Esophagus (tissue), 2 donors: Measurements from ENCODE around the gene BNC2. TPM values are rescaled to one million over a fixed set of nuclear protein-coding genes. Genes with fewer than 3 reads are reported as not detected.

Experiments
- H3K27ac ChIP-seq, 2 donors: one replicate each; pipeline ENCODE4 v1.5.1; 2013; ENCODE audit warnings: low read depth in 2 of 2, mild to moderate bottlenecking in 2 of 2, inconsistent platforms in 1 of 2, low read length in 1 of 2, moderate library complexity in 1 of 2
- H3K27me3 ChIP-seq, 2 donors: one replicate each; pipeline ENCODE4 v1.6.1; 2013; ENCODE audit warnings: low read length in 2 of 2, control low read depth in 1 of 2, mild to moderate bottlenecking in 1 of 2; ENCODE audit not compliant: insufficient read depth in 2 of 2, control insufficient read depth in 1 of 2
- H3K36me3 ChIP-seq, 2 donors: one replicate each; pipeline ENCODE4 v1.6.1; 2013; ENCODE audit warnings: low read length in 1 of 2; ENCODE audit not compliant: control insufficient read depth in 2 of 2, insufficient read depth in 2 of 2
- H3K4me1 ChIP-seq, 2 donors: one replicate each; pipeline ENCODE4 v1.6.1; 2013; ENCODE audit warnings: low read length in 1 of 2; ENCODE audit not compliant: control insufficient read depth in 2 of 2, insufficient read depth in 2 of 2
- H3K4me3 ChIP-seq, 2 donors: one replicate each; pipeline ENCODE4 v1.5.1; 2013; ENCODE audit warnings: low read length in 2 of 2, mild to moderate bottlenecking in 2 of 2, low read depth in 1 of 2, moderate library complexity in 1 of 2
- H3K9me3 ChIP-seq, 2 donors: one replicate each; pipeline ENCODE4 v1.6.1; 2013; ENCODE audit warnings: mild to moderate bottlenecking in 2 of 2, low read depth in 1 of 2, low read length in 1 of 2, moderate library complexity in 1 of 2; ENCODE audit not compliant: control insufficient read depth in 2 of 2, insufficient read depth in 1 of 2
- WGBS, 2 donors: extraction: QIAGEN DNeasy Blood & Tissue Kit; methylation state at CpG; one replicate each; pipeline ENCODE4 v1.1.7; 2013; 5-methylcytosine and 5-hydroxymethylcytosine counted together
- polyA plus RNA-seq, 2 donors: library from polyadenylated mRNA; stranded (reverse); fragments of 200-250 nt; gene quantifications; one replicate each; pipeline ENCODE4 v1.2.3, GENCODE V29; 2013
- donor health status: healthy with polysubstance abuse.
- donor health status: Bipolar disorder and iron deficiency.

BNC2 gene
- polyA plus RNA-seq, 2 donors = 1.1 to 1.6 TPM

DNA sequence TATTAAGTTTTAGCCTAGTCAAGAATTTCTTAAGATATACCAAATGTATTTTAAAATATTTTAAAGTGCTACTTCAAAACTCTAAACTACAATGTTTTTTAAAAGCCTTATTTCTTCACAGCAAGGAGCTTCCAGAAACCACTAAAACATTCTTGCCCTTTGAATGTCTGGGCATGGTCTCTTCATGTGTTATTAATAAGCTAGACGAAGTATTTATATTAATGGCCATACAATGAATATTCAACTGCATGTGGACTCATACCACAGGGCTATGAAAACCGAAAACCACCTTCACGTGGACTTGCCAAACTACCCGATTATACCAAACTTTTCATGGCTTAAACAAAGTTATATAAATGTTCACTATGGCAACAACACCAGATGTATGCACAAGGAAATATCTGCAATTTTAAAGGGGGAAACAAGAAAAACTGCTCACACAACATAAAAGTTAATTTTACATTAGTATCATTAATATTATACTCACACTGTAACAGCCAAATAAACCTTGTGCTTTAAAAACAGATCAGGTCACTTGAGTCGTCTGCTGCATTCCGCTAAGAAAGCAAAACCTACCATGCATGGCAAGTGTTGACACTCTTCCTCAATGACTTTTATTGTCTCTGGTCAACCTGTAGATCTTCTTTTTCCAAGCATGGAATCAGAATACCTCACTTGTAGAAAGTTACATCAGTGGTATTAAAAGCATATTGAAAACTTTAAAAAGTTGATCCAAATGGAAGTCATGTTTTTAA, 246.3 kb downstream of the BNC2 start:
- H3K27ac ChIP-seq = no peak overlapping the region
- H3K4me3 ChIP-seq = no peak overlapping the region
- no peaks in the 10 kb centered on the region for H3K9me3 ChIP-seq
- no peaks in the 10 kb centered on the region for H3K27me3 ChIP-seq
- no peaks in the 10 kb centered on the region for H3K36me3 ChIP-seq
- WGBS, 2 donors = 75 to 81% methylated on average over 6 of the region's 6 CpGs
- peaks cover 0 to 3% of the 10 kb centered on the region in 2 donors for H3K4me1 ChIP-seq

DNA sequence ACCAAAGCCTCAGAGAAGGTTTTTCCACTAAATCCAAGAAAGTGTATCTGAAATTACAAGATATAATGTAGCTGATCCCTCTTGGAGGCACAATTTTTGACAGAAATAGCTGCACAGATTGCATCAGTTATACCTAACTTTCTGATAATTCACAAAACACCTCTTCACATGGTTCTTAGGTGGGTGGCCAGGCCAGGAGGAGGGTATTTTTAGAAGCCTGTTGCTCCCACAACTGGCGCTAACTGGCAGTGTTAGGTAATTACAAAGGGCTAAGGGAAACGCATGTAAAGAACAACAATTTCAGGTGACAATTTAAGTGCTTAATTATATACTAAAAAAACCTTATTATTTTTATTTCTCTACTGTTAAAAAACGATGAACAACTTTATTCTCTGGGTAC, 247.9 kb downstream of the BNC2 start:
- 80 to 88% methylated on average over 3 of the region's 3 CpGs for WGBS, 2 donors
- peaks cover 0 to 3% of the 10 kb centered on the region in 2 donors for H3K4me1 ChIP-seq

GRCh38 chr9:16619914-16620520, 250.5 kb downstream of the BNC2 start:
- Histone ChIP-seq H3K27ac (no peak overlapping the region), H3K4me1 (no peaks in the 10 kb centered on the region), H3K9me3 (no peaks in the 10 kb centered on the region), H3K27me3 (no peaks in the 10 kb centered on the region), H3K4me3 (no peak overlapping the region), H3K36me3 (no peaks in the 10 kb centered on the region)
- 61 to 68% methylated on average over 7 of the region's 7 CpGs for WGBS, 2 donors

More for the DNA sequence above, 247.9 kb downstream of the BNC2 start:
- H3K27me3 ChIP-seq = no peaks in the 10 kb centered on the region
- no peak overlapping the region for H3K27ac ChIP-seq
- no peaks in the 10 kb centered on the region for H3K36me3 ChIP-seq
- no peak overlapping the region for H3K4me3 ChIP-seq
- no peaks in the 10 kb centered on the region for H3K9me3 ChIP-seq

DNA sequence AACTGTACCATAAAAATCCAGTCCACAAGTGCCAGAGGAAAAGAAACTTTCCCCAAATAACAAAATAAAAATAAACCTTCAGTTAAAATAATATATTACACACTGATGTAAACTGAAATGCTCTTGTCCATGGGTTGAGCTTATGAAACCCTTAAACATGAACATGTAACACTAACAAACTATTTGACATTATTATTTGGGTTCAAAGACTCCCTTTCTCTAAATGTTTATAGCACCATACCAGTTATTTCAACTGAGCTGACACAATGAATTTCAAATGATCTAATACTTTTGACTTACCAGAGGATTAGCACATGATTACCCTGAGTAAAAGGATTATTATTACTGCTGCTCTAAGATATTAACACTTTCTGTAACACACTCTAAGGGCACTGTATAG, 251.1 kb downstream of the BNC2 start:
- Histone ChIP-seq H3K4me3 (no peak overlapping the region), H3K9me3 (no peaks in the 10 kb centered on the region), H3K27me3 (no peaks in the 10 kb centered on the region), H3K27ac (no peak overlapping the region), H3K36me3 (no peaks in the 10 kb centered on the region), H3K4me1 (no peaks in the 10 kb centered on the region)

GRCh38 chr9:16618524-16618923, 251.9 kb downstream of the BNC2 start:
- Histone ChIP-seq H3K27me3 (no peaks in the 10 kb centered on the region), H3K27ac (no peak overlapping the region), H3K4me1 (no peaks in the 10 kb centered on the region), H3K9me3 (no peaks in the 10 kb centered on the region), H3K4me3 (no peak overlapping the region), H3K36me3 (no peaks in the 10 kb centered on the region)
- 75 to 80% methylated on average over 3 of the region's 3 CpGs for WGBS, 2 donors

DNA sequence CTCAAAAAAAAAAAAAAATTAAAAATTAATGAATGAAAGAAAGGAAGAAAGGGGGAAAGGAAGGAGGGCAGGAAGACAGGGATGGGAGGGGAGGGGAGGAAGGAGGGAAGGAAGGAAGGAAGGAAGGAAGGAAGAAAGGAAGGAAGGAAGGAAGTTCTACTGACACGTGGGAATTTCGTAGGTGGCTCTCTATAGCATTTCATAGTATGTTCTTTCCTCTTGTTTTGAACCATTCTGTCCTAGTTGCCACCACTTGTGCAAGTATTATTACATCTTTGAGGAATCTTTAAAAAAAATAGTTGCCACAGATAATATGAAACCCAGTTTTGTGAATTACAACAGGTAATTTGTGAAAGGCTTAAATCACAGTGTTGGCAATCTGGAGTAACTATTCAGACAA, 253.8 kb downstream of the BNC2 start:
- no peaks in the 10 kb centered on the region for H3K9me3 ChIP-seq
- H3K27ac ChIP-seq = no peak overlapping the region
- no peaks in the 10 kb centered on the region for H3K36me3 ChIP-seq
- H3K4me3 ChIP-seq = no peak overlapping the region
- H3K27me3 ChIP-seq = no peaks in the 10 kb centered on the region
- WGBS, 2 donors = 80% methylated on average over 2 of the region's 2 CpGs
- no peaks in the 10 kb centered on the region for H3K4me1 ChIP-seq

- H3K36me3 ChIP-seq = no peaks in the 10 kb centered on the region
- no peak overlapping the region for H3K27ac ChIP-seq
- H3K4me3 ChIP-seq = no peak overlapping the region
- H3K4me1 ChIP-seq = no peaks in the 10 kb centered on the region
- H3K9me3 ChIP-seq = no peaks in the 10 kb centered on the region
- H3K27me3 ChIP-seq = no peaks in the 10 kb centered on the region
- 75 to 79% methylated on average over 4 of the region's 4 CpGs for WGBS, 2 donors
Measured at GRCh38 chr9:16615451-16615850, 255.0 kb downstream of the BNC2 start.

DNA sequence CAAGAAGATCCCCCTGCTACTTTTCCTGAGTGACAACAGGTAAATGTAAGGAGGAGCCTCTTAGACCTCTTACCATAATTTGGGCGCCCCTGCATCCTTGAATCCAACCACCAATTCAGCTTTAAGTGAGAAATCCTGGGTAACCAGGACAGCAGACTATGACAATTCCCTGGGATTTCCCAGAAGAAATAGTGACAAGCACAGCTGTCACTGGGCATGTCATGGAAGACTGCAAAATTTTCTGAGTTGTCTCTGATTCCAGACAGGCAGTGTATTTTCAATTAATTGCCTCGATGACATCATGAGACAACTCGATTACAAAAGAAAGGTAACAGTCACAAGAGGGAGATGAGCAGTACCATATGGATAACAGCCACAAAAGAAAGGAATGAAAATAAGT, 256.9 kb downstream of the BNC2 start:
- 60 to 61% methylated on average over 3 of the region's 3 CpGs for WGBS, 2 donors
- H3K27ac ChIP-seq = no peak overlapping the region
- H3K9me3 ChIP-seq = no peaks in the 10 kb centered on the region

DNA sequence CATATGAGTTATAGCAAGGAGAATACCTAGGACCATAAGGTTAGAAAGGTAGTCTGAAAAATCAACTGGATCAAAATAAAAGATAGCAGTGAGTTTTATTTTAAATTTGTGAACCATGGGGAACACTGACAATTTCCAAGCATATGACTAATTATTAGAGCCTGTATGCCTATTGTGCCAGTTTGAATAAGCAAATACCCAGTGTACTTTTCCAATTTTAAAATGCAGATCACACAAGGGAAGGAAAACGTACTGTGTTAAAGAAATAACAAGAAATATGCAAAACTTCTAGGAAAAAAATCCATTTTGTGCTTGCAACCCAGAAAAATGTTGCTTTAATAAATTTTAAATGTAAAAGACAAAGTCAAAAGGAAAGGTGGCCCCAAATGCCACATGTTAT, 257.4 kb downstream of the BNC2 start:
- WGBS, 2 donors = 79 to 87% methylated on average over 1 of the region's 1 CpG
- Histone ChIP-seq H3K4me1 (no peaks in the 10 kb centered on the region), H3K9me3 (no peaks in the 10 kb centered on the region), H3K36me3 (no peaks in the 10 kb centered on the region), H3K27ac (no peak overlapping the region), H3K27me3 (no peaks in the 10 kb centered on the region), H3K4me3 (no peak overlapping the region)

More for the DNA sequence above, 256.9 kb downstream of the BNC2 start:
- Histone ChIP-seq H3K4me3 (no peak overlapping the region), H3K36me3 (no peaks in the 10 kb centered on the region), H3K27me3 (no peaks in the 10 kb centered on the region), H3K4me1 (no peaks in the 10 kb centered on the region)

GRCh38 chr9:16612627-16613026, 257.8 kb downstream of the BNC2 start:
- H3K27me3 ChIP-seq = no peaks in the 10 kb centered on the region
- WGBS, 2 donors = 89 to 92% methylated on average over 1 of the region's 1 CpG
- H3K4me3 ChIP-seq = no peak overlapping the region
- H3K36me3 ChIP-seq = no peaks in the 10 kb centered on the region
- H3K9me3 ChIP-seq = no peaks in the 10 kb centered on the region
- no peak overlapping the region for H3K27ac ChIP-seq
- H3K4me1 ChIP-seq = no peaks in the 10 kb centered on the region
